SU-DHL-6 (cell line): ENCODE measurements around the gene SLN.

Experiments
- H2AFZ ChIP-seq: fragments of 200-600 bp; sonication (generic); 2 replicates; pipeline ENCODE4 v1.6.1; 2014; ENCODE audit warnings: low read depth, mild to moderate bottlenecking, moderate library complexity, mixed read lengths, antibody characterized with exemption, low read length; ENCODE audit not compliant: severe bottlenecking
- H3F3A ChIP-seq: fragments of 200-600 bp; shearing (Covaris generic); 2 replicates; pipeline ENCODE4 v1.6.0; 2016; ENCODE audit warnings: antibody characterized with exemption, mild to moderate bottlenecking; ENCODE audit not compliant: insufficient read depth
- H3K27ac ChIP-seq: fragments of 200-600 bp; sonication (generic); 2 replicates; pipeline ENCODE4 v1.5.1; 2016; ENCODE audit warnings: low read depth, mild to moderate bottlenecking, low read length, moderate library complexity, mixed read lengths
- H3K27me3 ChIP-seq: fragments of 200-600 bp; sonication (generic), shearing (Covaris generic); 2 replicates; pipeline ENCODE4 v1.6.0; 2014; ENCODE audit warnings: mild to moderate bottlenecking, low read length
- H3K36me3 ChIP-seq: fragments of 200-600 bp; sonication (generic); 2 replicates; pipeline ENCODE4 v1.6.1; 2014; ENCODE audit warnings: mild to moderate bottlenecking, low read length, mixed read lengths
- H3K4me2 ChIP-seq: fragments of 300-600, 200-600 bp; shearing (Covaris generic), sonication (generic); 2 replicates; pipeline ENCODE4 v1.6.0; 2014; ENCODE audit warnings: low read length, low read depth, mild to moderate bottlenecking; ENCODE audit not compliant: poor library complexity, severe bottlenecking
- H3K4me3 ChIP-seq: fragments of 200-600 bp; sonication (generic); 2 replicates; pipeline ENCODE4 v1.5.1; 2014; ENCODE audit warnings: antibody characterized with exemption, low read length, mild to moderate bottlenecking, mixed read lengths; ENCODE audit not compliant: insufficient read depth, poor library complexity, severe bottlenecking
- H3K79me2 ChIP-seq: fragments of 200-600 bp; sonication (generic); 2 replicates; pipeline ENCODE4 v1.6.1; 2014; ENCODE audit warnings: mild to moderate bottlenecking, low read length, moderate library complexity; ENCODE audit not compliant: insufficient read depth
- H3K9ac ChIP-seq: fragments of 200-600 bp; sonication (generic); 2 replicates; pipeline ENCODE4 v1.7.0; 2014; ENCODE audit warnings: mild to moderate bottlenecking, low read length
- H3K9me2 ChIP-seq: fragments of 200-600 bp; sonication (generic); replicated peaks from 2 replicates; pipeline ENCODE4 v1.6.1; 2014; ENCODE audit warnings: low read length; ENCODE audit not compliant: insufficient read depth
- H3K9me3 ChIP-seq: fragments of 200-600 bp; sonication (generic); 2 replicates; pipeline ENCODE4 v1.6.1; 2014; ENCODE audit warnings: low read length, mixed read lengths; ENCODE audit not compliant: insufficient read depth
- H4K20me1 ChIP-seq: fragments of 200-600 bp; sonication (generic); 2 replicates; pipeline ENCODE4 v1.6.1; 2014; ENCODE audit warnings: low read depth, mild to moderate bottlenecking, antibody characterized with exemption, low read length, moderate library complexity, mixed read lengths
- EZH2phosphoT487 ChIP-seq: fragments of 200-600 bp; sonication (generic), shearing (Covaris generic); conservative IDR thresholded peaks from 2 replicates; pipeline ENCODE4 v1.6.1; 2018; ENCODE audit warnings: mild to moderate bottlenecking, antibody characterized with exemption, low read length, moderate library complexity, mixed read lengths
- TF ChIP-seq, protein P1 (sequence below): fragments of 200-600 bp; sonication (generic); IDR thresholded peaks from one replicate; pipeline ENCODE4 v1.5.1; 2017; ENCODE audit warnings: antibody characterized with exemption, mild to moderate bottlenecking, low read length, moderate library complexity; ENCODE audit not compliant: insufficient read depth, poor library complexity, severe bottlenecking

Gene SLN

DNA sequence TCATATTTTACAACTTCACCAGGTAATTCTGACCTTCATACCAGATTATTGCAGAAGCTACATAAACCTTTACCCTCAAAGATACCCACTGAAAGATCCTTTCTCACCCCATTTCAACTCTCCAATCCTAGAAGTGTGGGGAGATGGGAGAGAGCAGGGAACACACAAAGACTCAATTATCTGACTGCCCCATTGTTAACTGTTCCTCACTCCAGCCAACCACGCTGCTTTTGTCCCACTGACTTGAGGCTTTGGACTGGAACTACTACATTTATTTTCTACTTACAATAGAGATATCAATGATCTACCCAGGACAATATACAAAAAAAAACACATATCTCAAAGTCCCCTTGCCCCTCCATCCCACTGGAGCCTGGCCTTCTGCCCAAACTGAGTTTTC is 44.7 kb upstream of the SLN start:
- TF ChIP-seq, protein P1, sequence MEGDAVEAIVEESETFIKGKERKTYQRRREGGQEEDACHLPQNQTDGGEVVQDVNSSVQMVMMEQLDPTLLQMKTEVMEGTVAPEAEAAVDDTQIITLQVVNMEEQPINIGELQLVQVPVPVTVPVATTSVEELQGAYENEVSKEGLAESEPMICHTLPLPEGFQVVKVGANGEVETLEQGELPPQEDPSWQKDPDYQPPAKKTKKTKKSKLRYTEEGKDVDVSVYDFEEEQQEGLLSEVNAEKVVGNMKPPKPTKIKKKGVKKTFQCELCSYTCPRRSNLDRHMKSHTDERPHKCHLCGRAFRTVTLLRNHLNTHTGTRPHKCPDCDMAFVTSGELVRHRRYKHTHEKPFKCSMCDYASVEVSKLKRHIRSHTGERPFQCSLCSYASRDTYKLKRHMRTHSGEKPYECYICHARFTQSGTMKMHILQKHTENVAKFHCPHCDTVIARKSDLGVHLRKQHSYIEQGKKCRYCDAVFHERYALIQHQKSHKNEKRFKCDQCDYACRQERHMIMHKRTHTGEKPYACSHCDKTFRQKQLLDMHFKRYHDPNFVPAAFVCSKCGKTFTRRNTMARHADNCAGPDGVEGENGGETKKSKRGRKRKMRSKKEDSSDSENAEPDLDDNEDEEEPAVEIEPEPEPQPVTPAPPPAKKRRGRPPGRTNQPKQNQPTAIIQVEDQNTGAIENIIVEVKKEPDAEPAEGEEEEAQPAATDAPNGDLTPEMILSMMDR = no peak
- no peak for TF ChIP-seq EZH2phosphoT487
- Histone ChIP-seq H4K20me1 (no peaks in the 10 kb centered on the region), H2AFZ (no peak overlapping the region), H3K9me3 (no peaks in the 10 kb centered on the region), H3F3A (no peaks in the 10 kb centered on the region), H3K36me3 (no peaks in the 10 kb centered on the region), H3K9me2 (no peaks in the 10 kb centered on the region), H3K4me2 (no peak overlapping the region), H3K27ac (no peak overlapping the region), H3K4me3 (no peak overlapping the region), H3K27me3 (no peaks in the 10 kb centered on the region), H3K79me2 (no peaks in the 10 kb centered on the region), H3K9ac (no peak overlapping the region)

DNA sequence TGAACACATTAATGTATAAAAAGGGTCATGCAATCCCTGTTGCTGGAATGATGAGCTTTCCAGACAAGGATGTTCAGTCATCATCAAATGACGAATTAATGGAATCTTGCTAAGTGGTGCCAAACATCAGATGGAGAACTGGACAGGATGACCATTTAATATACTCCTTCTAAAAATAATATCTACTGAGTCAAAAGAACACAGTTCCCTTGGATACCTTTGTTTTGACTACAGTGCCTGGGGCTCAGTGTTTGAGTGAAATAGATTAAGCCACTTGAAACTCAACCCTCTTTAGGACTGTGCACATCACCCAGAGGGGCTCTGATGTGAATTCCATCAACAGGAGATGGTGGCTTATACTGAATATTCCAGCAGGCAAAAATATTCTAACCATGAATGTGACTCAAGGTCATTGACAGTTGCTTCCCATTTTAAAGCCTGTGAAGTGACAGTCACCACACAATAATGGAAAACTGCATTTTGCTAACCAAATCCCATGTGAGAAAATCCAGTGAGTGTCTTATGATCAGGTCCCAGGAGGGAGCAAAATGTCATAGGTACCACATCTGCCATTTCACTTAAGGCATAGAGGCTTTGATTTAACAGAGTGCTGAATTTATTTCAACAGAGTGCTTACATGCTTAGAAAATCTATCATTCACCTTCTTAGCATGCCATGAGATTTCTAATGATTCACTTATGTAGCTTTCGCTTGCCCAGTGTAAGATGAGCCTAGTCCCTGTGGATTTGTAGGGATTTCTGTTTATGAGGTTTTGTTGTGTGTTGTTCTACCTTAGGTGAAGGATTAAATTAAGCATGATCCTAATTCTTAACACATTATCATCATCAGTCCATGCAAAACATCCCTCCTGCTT is 41.3 kb upstream of the SLN start:
- no peaks in the 10 kb centered on the region for H3K9me2 ChIP-seq
- no peaks in the 10 kb centered on the region for H3K79me2 ChIP-seq
- TF ChIP-seq, protein P1 = no peak
- no peak for TF ChIP-seq EZH2phosphoT487
- no peaks in the 10 kb centered on the region for H4K20me1 ChIP-seq
- no peak overlapping the region for H3K4me2 ChIP-seq
- no peaks in the 10 kb centered on the region for H3K9me3 ChIP-seq
- no peak overlapping the region for H2AFZ ChIP-seq
- no peak overlapping the region for H3K27ac ChIP-seq
- no peak overlapping the region for H3K9ac ChIP-seq
- H3K27me3 ChIP-seq = no peaks in the 10 kb centered on the region
- no peaks in the 10 kb centered on the region for H3K36me3 ChIP-seq
- no peak overlapping the region for H3K4me3 ChIP-seq
- no peaks in the 10 kb centered on the region for H3F3A ChIP-seq

DNA sequence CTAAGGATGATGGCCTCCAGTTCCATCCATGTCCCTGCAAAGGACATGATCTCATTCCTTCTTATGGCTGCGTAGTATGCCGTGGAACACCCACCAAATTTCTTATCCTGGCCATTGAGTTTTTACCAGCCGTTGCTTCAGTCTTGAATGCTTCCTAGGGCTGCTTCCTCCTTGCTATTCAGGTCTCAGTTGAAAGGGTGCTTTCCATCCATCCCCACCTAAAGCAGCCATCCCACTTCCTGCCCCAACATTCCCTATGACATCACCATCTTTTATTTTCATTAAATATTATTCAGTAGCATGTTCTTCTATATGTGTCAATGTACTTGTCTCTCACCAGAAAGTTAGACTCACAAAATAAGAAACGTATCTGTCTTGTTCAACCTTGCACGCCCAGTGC is 40.7 kb upstream of the SLN start:
- Histone ChIP-seq H4K20me1 (no peaks in the 10 kb centered on the region), H3K9me2 (no peaks in the 10 kb centered on the region), H3K4me3 (no peak overlapping the region), H3K9ac (no peak overlapping the region), H3K36me3 (no peaks in the 10 kb centered on the region), H3K4me2 (no peak overlapping the region), H3K27me3 (no peaks in the 10 kb centered on the region), H3K9me3 (no peaks in the 10 kb centered on the region), H3F3A (no peaks in the 10 kb centered on the region), H3K27ac (no peak overlapping the region), H3K79me2 (no peaks in the 10 kb centered on the region), H2AFZ (no peak overlapping the region)
- TF ChIP-seq, protein P1 = no peak
- TF ChIP-seq EZH2phosphoT487 = no peak
